Neural crest cell (in vitro differentiated cells): Measurements from ENCODE around the gene MYOM1. TPM values are rescaled to one million over a fixed set of nuclear protein-coding genes. Genes with fewer than 3 reads are reported as not detected.

Experiments
- DNase-seq: peaks from one replicate; pipeline ENCODE4 v3.0.0; 2021; ENCODE audit warnings: low read depth, mixed read lengths, low spot score
- H3K27ac Mint-ChIP-seq: one replicate; pipeline ENCODE4 v1.8.0; 2021; ENCODE audit warnings: mild to moderate bottlenecking, mixed read lengths; ENCODE audit not compliant: unreplicated experiment
- H3K27me3 Mint-ChIP-seq: 2 replicates; pipeline ENCODE4 v1.8.0; 2021; ENCODE audit warnings: low read depth, mild to moderate bottlenecking, mixed read lengths
- H3K36me3 Mint-ChIP-seq: 2 replicates; pipeline ENCODE4 v1.8.0; 2021; ENCODE audit warnings: low read depth, mild to moderate bottlenecking, mixed read lengths
- H3K4me1 Mint-ChIP-seq: 2 replicates; pipeline ENCODE4 v1.8.0; 2021; ENCODE audit warnings: mixed read lengths
- H3K4me3 Mint-ChIP-seq: one replicate; pipeline ENCODE4 v1.8.0; 2021; ENCODE audit warnings: mild to moderate bottlenecking, mixed read lengths
- H3K9me3 Mint-ChIP-seq: 2 replicates; pipeline ENCODE4 v1.8.0; 2021; ENCODE audit warnings: mixed read lengths
- CTCF ChIP-seq: fragments of 200-600 bp; sonication (generic); conservative IDR thresholded peaks from 2 replicates; pipeline ENCODE4 v1.5.0; 2021; ENCODE audit warnings: antibody characterized with exemption, mild to moderate bottlenecking
- total RNA-seq: library from RNA; stranded (reverse); gene quantifications from 2 replicates; pipeline ENCODE4 v1.2.1, GENCODE V29; 2021

Gene MYOM1
- total RNA-seq, 1 donor from 2014 or later: 0.89 TPM

GRCh38 chr18:3110034-3110752 is 109.6 kb downstream of the MYOM1 start:
- no peak overlapping the region for H3K4me3 Mint-ChIP-seq
- TF ChIP-seq CTCF: no peak
- H3K9me3 Mint-ChIP-seq: no peaks in the 10 kb centered on the region
- no peak overlapping the region for H3K27ac Mint-ChIP-seq
- H3K4me1 Mint-ChIP-seq: peaks cover 15% of the 10 kb centered on the region
- DNase-seq: no peak
- H3K27me3 Mint-ChIP-seq: no peaks in the 10 kb centered on the region
- no peaks in the 10 kb centered on the region for H3K36me3 Mint-ChIP-seq

DNA sequence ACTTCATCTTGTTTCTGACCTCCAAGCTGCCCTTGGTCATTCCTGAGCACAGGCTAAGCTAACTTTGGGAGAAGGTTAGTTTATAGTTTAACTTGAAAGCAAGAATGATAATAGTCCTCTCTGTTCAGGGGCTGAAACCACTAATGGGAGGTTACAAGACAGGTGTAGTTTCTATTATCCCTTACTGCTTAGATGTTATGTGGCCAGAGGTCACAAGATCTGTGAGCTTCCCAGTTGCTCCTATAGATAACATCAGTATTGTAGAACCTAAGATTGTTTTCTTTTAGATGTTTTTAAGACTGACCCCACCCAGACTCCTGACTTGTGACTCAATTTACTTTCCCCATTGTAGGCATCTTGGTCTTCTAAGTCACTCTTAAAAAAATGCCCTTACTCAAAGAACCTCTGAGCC is 112.0 kb downstream of the MYOM1 start:
- Mint-ChIP-seq H3K4me3 (no peak overlapping the region), H3K9me3 (no peaks in the 10 kb centered on the region), H3K36me3 (no peaks in the 10 kb centered on the region), H3K27ac (no peak overlapping the region), H3K4me1 (peaks cover 15% of the 10 kb centered on the region), H3K27me3 (no peaks in the 10 kb centered on the region)
- DNase-seq: no peak
- no peak for TF ChIP-seq CTCF

GRCh38 chr18:3104190-3105054 is 115.3 kb downstream of the MYOM1 start:
- TF ChIP-seq CTCF: no peak
- no peaks in the 10 kb centered on the region for H3K36me3 Mint-ChIP-seq
- H3K27me3 Mint-ChIP-seq: no peaks in the 10 kb centered on the region
- DNase-seq: no peak
- no peaks in the 10 kb centered on the region for H3K9me3 Mint-ChIP-seq
- H3K4me3 Mint-ChIP-seq: no peak overlapping the region
- H3K4me1 Mint-ChIP-seq: peaks cover 4% of the 10 kb centered on the region
- H3K27ac Mint-ChIP-seq: no peak overlapping the region

DNA sequence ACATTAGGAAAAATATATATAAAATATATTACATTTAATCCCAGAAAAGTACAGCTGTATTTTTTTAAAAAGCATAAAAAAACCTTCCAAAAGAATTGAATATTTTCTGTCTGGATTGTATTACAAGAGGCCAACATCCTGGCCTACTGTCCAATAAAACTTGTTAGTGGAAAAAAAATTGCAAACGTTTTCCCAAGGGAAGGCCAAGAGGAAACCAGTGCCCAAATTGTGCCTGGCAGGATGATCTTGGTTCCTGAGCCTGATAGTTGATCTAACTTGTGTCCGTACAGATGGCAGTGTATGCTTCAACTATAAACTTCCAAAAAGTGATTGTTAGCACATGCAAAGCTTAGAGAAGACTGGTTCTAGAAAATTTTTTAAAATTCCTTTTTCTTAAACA is 116.2 kb downstream of the MYOM1 start:
- DNase-seq: no peak
- Mint-ChIP-seq H3K27me3 (no peaks in the 10 kb centered on the region), H3K4me1 (peaks cover 4% of the 10 kb centered on the region), H3K27ac (no peak overlapping the region), H3K36me3 (no peaks in the 10 kb centered on the region), H3K9me3 (no peaks in the 10 kb centered on the region), H3K4me3 (no peak overlapping the region)
- no peak for TF ChIP-seq CTCF

DNA sequence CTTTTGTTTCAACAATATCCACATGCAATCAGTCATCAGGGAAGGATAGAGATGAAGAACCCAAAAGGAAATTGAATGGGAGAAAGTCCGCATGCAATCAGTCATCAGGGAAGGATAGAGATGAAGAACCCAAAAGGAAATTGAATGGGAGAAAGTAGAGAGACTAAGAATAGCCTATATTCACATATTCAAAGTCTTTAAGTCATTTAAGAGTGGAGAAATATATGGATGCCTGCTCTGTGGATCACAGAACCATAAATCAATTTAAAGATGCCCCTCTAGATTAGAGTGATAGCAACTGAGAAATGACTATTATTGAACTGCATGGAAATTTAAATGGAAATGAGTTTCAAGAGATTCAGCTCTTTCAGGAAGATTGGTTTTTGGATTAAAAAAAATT is 116.8 kb downstream of the MYOM1 start:
- Mint-ChIP-seq H3K27ac (no peak overlapping the region), H3K36me3 (no peaks in the 10 kb centered on the region), H3K27me3 (no peaks in the 10 kb centered on the region), H3K4me1 (peaks cover 4% of the 10 kb centered on the region), H3K4me3 (no peak overlapping the region), H3K9me3 (no peaks in the 10 kb centered on the region)
- TF ChIP-seq CTCF: no peak
- DNase-seq: no peak
